ENCODE results near the gene NPVF.

DNA sequence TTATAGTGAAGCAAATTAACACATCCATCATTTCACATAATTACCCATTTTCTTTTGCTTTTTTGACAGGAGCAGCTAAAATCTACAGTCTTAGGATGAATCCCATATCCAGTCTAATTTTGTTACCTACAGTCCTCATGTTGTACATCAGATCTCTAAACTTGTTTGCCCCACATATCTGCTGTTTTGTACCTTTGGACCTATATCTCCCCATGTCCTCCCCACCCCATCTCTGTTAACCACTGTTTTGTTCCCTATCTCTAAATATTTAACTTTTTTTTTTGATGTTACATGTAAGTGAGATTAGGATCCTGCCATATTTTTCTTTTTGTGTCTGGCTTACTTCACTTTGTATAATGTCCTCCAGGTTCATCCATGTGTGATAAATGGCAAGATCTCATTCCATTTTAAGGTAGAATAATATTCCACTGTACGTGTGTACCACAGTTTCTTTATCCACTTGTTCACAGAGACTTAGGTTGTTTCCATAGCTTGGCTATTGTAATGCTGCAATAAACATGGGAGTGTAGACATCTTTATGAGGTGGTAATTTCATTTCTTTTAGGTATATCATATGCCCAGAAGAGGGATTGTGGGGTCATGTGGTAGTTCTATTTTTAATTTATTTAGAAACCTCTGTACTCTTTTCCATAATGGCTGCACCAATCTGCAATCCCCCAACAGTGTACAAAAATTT is 19.6 kb downstream of the NPVF start:
- TF ChIP-seq POLR2A (IDR thresholded peaks at IDR 0.05; ENCODE audit: low read length): no peak
- no peak for TF ChIP-seq GATA1 (IDR thresholded peaks at IDR 0.05; ENCODE audit: low read depth, low read length)

Data from erythroblast (primary cell).